ENCODE results near the gene WDR90.

GRCh38 chr16:615122-615521 lies 34.0 kb upstream of the WDR90 start:
- no peak for TF ChIP-seq CTCF (optimal IDR thresholded peaks at IDR 0.05 in 1 of 3, IDR thresholded peaks at IDR 0.05 in 1 of 3, conservative IDR thresholded peaks at IDR 0.05 in 1 of 3; ENCODE audit: extremely low read depth in 1 of 3, insufficient read depth in 2 of 3, low read length in 3 of 3)
- TF ChIP-seq EZH2 (IDR thresholded peaks at IDR 0.05; ENCODE audit: low read length), result no peak

Data from keratinocyte (primary cell).